Ishikawa (cell line): Measurements from ENCODE around the gene GK2.

Experiments
- CEBPB ChIP-seq: IDR thresholded peaks from 2 replicates; pipeline ENCODE4 v1.6.1; 2012
- CREB1 ChIP-seq: IDR thresholded peaks from 2 replicates; pipeline ENCODE4 v1.6.1; 2012; ENCODE audit warnings: low read depth
- EGR1 ChIP-seq: IDR thresholded peaks from 2 replicates; pipeline ENCODE4 v1.6.1; 2012
- EP300 ChIP-seq: IDR thresholded peaks from 2 replicates; pipeline ENCODE4 v1.6.1; 2012; ENCODE audit warnings: borderline replicate concordance
- FOXM1 ChIP-seq: IDR thresholded peaks from 2 replicates; pipeline ENCODE4 v1.6.1; 2012; ENCODE audit warnings: low read depth, borderline replicate concordance
- MAX ChIP-seq: IDR thresholded peaks from 2 replicates; pipeline ENCODE4 v1.6.1; 2012
- NFIC ChIP-seq: IDR thresholded peaks from 2 replicates; pipeline ENCODE4 v1.6.1; 2012
- RAD21 ChIP-seq: IDR thresholded peaks from 2 replicates; pipeline ENCODE4 v1.6.1; 2012; ENCODE audit warnings: low read depth
- REST ChIP-seq: IDR thresholded peaks from 2 replicates; pipeline ENCODE4 v1.6.1; 2012; ENCODE audit warnings: low read depth, mild to moderate bottlenecking
- TAF1 ChIP-seq: IDR thresholded peaks from 2 replicates; pipeline ENCODE4 v1.6.1; 2012; ENCODE audit warnings: low read depth, mild to moderate bottlenecking
- TCF12 ChIP-seq: IDR thresholded peaks from 2 replicates; pipeline ENCODE4 v1.6.1; 2012; ENCODE audit warnings: low read depth
- TEAD4 ChIP-seq: IDR thresholded peaks from 2 replicates; pipeline ENCODE4 v1.6.1; 2012
- USF1 ChIP-seq: IDR thresholded peaks from 2 replicates; pipeline ENCODE4 v1.6.1; 2012
- YY1 ChIP-seq: IDR thresholded peaks from 2 replicates; pipeline ENCODE4 v1.6.1; 2012; ENCODE audit warnings: low read depth
- ZBTB7A ChIP-seq: IDR thresholded peaks from 2 replicates; pipeline ENCODE4 v1.6.1; 2012; ENCODE audit warnings: low read depth

GK2 gene

GRCh38 chr4:79381161-79381560 lies 26.9 kb downstream of the GK2 start:
- no peak for TF ChIP-seq USF1
- TF ChIP-seq CREB1 = no peak
- TF ChIP-seq EP300 = no peak
- no peak for TF ChIP-seq CEBPB
- TF ChIP-seq MAX = no peak
- no peak for TF ChIP-seq ZBTB7A
- no peak for TF ChIP-seq NFIC
- TF ChIP-seq FOXM1 = no peak
- TF ChIP-seq TAF1 = no peak
- no peak for TF ChIP-seq REST
- TF ChIP-seq RAD21 = no peak

- TF ChIP-seq FOXM1 (no peak), CEBPB (no peak), TCF12 (no peak), NFIC (no peak), RAD21 (no peak), TAF1 (no peak), CREB1 (no peak), USF1 (no peak), YY1 (no peak), EGR1 (no peak), EP300 (no peak), MAX (no peak), TEAD4 (no peak), ZBTB7A (no peak), REST (no peak)
Measured at GRCh38 chr4:79370026-79370425, 38.0 kb downstream of the GK2 start.

GRCh38 chr4:79367096-79367495 lies 40.9 kb downstream of the GK2 start:
- TF ChIP-seq YY1 (no peak), CREB1 (no peak), FOXM1 (no peak), RAD21 (no peak), TEAD4 (no peak), REST (no peak), EGR1 (no peak), ZBTB7A (no peak), NFIC (no peak), CEBPB (no peak)

- TF ChIP-seq RAD21 = no peak
- no peak for TF ChIP-seq NFIC
- TF ChIP-seq MAX = no peak
- no peak for TF ChIP-seq TAF1
- TF ChIP-seq TCF12 = no peak
- no peak for TF ChIP-seq USF1
- TF ChIP-seq CEBPB = no peak
- no peak for TF ChIP-seq CREB1
- no peak for TF ChIP-seq ZBTB7A
- TF ChIP-seq REST = no peak
- TF ChIP-seq TEAD4 = no peak
Measured at GRCh38 chr4:79366422-79366821, 41.6 kb downstream of the GK2 start.
